C1 segment of cervical spinal cord (tissue), 14 donors: ENCODE data around the gene PLPP7.
"Not testable (repeated sequence)": the region's sequence is repeated elsewhere in the genome, so short reads cannot be mapped to it uniquely, and the experiment has no call there.

ENCODE experiments used
- DNase-seq, 14 donors: peaks; one replicate each; lab custom pipeline; 2025; lab: John Stamatoyannopoulos, UW

The PLPP7 gene

DNA sequence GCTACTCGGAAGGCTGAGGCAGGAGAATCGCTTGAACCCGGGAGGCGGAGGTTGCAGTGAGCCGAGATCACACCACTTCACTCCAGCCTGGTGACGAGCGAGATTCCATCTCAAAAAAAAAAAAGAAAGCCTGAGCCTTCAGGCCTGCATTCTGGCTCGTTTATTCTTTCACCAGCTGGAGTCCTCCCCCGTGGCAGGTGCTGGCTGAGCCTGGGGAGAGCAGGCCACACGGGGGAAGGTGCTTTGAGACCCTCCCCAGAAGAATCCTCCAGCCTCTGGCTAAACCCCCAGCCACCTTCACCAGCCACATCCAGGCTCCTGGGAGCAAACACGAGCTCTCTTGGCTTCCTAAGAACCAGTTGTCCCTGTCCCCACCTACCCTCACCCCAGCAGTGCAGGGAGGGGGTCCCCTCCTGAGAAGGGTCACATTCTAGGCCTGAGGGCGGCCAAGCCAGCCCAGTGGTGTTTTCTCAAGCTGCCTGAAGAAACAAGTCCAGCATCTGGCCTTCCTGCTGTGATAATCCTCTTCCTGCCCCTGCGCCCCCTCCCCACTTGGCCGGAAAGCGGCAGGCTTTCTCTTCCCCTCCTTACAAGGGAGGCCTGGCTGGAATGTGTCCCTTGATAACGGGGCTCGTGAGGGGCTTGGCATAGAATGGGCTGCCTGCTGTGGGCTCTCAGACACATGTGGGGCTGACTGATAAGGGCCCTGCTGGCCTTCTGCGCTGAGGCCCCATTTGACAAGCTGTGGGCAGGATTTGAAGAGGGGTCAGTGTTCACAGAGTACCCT is 41.5 kb downstream of the PLPP7 start:
- DNase-seq: no peak

DNA sequence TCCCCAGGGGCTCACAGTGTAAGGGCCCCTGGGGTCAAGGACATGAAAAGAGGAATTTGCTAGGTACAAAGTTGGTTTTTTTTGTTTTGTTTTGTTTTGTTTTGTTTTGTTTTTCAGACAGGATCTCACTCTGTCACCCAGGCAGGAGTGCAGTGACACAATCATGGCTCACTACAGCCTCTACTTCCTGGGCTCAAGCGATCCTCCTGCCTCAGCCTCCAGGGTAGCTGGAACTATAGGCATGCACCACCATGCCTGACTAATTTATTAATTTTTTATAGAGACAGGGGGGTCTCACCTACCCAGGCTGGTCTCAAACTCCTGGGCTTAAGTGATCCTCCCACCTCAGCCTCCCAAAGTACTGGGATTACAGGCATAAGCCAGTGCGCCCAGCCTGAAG is 42.5 kb downstream of the PLPP7 start:
- not testable (repeated sequence) for DNase-seq

DNA sequence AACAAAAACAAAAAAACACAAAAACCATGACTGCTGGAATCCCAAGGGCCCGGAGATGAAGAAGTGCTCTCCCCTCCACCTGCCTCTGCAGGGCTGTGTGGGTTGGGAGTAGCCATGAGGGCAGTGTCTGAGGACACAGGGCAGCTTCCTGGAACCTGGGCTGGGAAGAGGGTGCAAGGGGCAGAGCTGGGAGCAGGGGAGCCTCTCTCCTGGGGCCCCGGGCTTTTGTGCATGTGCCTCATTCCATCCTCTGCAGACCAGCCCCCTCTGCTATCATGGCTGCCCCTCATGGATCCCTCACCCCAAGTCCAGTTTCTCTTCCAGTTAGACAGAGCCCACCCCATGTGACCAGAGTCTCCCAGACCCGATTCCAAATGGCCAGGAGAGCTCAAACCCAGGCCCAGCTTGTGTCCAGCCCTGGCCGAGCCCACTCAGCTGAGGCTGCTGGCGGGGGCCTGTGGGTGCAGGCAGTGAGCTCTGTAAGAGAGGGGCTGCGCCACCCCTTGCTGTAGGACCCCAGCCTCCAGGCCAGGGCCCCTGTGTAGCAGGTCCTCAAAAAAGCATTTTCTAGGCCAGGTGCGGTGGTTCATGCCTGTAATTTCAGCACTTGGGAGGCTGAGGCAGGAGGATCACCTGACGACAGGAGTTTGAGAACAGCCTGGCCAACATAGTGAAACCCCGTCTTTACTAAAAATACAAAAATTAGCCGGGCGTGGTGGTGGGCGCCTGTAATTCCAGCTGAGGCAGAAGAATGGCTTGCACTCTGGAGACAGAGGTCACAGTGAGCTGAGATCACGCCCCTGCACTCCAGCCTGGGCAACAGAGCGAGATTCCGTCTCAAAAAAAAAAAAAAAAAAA is 44.5 kb downstream of the PLPP7 start:
- DNase-seq: no peak

DNA sequence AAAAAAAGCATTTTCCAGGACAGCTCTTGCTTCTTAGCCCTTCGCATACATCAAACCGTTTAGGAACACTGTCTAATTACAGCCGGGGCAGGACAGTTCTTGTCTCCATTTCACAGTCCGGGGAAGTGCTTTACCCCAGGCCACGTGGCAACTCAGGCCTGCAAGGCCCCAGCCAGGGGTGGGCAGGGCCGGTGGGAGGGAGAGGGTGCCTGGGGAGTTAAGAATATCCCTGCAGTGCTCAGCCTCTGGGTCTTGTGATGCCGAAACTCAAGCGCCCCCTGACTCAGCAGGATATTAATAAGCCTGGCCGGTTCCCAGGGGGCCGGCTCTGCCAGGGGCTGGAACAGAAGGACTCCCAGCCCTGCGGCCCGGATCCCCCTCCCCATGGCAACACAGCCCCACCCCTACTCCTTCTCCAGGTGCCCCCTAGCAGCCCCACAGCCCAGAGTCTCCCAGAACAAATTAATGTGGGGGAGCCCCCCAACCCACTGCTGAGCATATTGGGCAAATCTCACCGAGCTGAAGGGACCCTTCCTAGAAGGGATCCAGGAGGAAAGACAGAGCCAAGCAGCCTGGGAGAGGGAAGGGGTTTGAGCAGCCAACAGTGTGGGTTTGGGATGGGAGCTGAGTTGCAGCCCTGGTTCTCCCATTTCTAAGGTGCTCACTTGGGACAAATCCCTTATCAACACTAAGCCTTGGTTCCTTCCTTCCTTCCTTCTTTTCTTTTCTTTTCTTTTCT is 45.3 kb downstream of the PLPP7 start:
- peak in 2 of 14 donors; percentile 10 to 21 for DNase-seq

DNA sequence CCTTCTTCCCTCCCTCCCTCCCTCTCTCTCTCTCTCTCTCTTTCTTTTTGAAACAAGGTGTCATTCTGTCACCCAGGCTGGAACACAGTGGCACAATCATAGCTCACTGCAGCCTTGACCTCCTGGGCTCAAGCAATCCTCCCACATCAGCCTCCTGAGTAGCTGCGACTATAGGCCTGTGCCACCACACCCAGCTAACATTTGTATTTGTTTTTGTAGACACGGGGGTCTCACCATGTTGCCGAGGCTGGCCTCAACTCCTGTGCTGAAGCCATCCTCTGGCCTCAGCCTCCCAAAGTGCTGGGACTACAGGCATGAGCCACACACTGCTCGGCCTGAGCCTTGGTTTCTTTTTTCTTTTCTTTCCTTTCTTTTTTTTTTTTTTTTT is 45.8 kb downstream of the PLPP7 start:
- DNase-seq: no peak

DNA sequence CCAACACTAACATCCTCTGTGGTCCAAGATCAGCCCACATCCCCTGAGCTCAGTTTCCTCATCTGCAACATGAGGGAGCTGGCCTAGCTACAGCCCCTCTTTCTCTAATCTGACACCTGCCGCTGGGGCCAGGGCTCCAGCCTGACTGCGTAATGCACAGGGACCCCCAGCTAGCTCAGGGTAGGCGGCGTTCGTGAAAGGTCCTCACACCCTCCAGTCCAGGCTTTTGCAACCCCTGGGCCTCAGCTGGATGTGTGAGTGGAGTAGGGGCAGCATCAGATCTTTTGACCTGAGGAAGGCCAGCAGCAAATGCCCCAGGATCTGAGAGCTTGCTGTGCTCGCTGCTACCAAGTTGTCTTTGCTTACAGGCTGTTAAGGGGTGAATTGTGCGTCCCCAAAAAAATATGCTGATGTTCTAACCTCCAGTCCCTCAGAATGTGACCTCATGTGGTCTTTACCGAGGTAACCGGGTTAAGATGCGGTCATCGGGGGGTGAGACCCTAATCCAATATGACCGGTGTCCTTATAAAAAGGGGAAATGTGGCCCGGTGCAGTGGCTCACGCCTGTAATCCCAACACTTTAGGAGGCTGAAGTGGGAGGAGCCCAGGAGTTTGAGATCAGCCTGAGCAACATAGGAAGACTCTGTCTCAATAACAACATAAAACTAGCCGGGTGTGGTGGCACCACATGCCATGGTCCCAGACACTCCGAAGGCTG is 47.8 kb downstream of the PLPP7 start:
- no peak for DNase-seq

DNA sequence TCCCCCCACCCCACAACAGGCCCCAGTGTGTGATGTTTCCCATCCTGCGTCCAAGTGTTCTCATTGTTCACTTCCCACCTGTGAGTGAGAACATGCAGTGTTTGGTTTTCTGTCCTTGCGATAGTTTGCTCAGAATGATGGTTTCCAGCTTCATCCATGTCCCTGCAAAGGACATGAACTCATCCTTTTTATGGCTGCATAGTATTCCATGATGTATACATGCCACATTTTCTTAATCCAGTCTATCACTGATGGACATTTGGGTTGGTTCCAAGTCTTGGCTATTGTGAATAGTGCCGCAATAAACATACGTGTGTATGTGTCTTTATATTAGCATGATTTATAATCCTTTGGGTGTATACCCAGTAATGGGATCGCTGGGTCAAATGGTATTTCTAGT is 49.7 kb downstream of the PLPP7 start:
- DNase-seq: not testable (repeated sequence)

DNA sequence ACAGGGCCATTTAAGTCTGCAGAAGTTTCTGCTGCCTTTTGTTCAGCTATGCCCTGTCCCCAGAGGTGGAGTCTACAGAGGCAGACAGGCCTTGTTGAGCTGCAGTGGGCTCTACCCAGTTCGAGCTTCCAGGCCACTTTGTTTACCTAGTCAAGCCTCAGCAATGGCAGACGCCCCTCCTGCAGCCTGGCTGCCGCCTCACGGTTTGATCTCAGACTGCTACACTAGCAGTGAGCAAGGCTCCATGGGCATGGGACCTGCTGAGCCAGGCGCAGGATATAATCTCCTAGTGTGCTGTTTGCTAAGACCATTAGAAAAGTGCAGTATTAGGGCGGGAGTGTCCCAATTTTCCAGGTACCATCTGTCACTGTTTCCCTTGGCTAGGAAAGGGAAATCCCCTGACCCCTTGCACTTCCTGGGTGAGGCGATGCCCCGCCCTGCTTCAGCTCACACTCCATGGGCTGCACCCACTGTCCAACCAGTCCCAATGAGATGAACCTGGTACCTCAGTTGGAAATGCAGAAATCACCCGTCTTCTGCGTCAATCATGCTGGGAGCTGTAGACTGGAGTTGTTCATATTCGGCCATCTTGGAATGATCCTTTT is 55.5 kb downstream of the PLPP7 start:
- not testable (repeated sequence) for DNase-seq

DNA sequence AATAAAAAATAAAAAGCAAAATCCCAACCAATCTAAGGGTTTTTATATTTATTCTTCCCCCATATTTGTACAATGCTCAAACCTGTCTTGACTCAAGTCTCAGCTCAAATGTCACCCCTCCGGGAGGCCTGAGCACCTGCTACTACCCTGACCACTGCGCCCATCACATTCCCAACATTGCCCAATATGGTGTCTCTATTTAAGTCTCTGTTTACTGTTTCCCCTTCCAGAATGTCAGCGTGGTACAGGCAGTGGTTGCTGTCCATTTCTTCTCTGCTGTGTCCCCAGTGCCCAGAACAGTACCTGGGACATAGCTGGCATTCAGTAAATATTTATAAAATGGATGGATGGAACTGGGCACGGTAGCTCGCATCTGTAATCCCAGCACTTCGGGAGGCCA is 57.0 kb downstream of the PLPP7 start:
- DNase-seq: no peak

DNA sequence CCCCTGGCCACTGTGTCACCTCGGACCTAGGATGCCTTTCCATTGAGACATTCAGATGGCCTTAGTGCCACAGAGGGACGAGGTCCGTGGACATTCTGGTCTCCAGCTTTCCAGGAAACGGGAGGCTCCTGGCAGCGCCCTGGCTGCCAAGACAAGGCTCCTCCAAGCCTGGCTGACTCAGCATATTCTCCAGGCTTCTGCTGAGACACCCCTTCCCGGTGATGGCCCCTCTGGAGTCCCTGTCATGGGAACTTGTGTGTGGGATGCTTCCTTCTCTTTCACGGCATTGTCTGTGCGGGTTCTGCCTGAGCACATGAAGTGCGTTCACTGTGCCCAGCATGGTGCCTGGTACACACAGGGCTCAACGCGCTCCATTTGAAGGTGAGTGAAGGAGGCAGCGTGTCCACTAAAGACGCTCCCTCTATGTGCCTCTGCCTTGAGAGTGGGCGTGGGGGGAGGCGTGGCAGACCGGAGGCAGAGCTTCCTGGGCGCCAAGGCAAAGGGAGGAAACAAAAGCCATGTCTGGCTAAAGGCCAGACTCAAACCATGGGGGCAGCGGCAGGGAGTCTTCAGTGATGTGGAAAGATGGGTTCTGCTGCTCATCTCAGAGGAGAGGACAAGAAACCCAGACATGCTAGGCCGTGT is 58.0 kb downstream of the PLPP7 start:
- no peak for DNase-seq

DNA sequence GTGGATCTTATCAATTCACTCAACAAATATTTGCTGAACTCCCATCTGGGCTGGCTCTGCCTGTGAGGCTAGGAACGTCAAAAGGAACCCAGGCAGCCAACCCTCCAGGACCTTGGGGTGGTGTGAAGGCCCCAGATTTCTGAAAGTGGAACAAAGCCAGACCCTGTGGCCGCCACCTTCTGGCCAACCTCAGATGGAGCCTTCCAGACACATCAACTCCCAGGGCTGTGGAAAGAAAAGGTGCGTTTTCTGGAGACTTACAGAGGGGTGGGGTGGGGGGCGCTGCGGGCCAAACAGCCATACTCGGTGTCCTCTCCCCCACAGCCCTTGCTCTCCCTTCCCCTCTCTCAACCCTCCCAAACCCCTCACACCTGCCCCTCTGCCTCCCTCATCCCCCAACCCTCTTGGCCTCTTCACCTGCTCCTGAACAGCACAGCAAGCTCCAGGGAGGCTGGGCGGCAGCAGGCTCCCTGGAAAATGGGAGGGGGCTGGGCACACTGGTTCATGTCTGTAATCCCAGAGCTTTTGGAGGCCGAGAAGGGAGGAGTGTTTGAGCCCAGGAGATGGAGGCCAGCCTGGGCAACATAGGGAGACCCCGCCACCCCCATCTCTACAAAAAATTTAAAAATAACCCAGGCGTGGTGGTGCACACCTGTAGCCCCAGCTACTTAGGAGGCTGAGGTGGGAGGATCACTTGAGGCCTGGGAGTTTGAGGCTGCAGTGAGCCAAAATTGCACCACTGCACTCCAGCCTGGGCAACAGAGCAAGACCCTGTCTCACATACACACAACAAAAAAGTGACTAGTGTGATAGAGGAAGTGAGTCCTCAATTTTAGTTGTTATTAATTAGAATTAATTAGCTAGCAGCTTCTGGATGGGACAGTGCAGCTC is 59.4 kb downstream of the PLPP7 start:
- no peak for DNase-seq

DNA sequence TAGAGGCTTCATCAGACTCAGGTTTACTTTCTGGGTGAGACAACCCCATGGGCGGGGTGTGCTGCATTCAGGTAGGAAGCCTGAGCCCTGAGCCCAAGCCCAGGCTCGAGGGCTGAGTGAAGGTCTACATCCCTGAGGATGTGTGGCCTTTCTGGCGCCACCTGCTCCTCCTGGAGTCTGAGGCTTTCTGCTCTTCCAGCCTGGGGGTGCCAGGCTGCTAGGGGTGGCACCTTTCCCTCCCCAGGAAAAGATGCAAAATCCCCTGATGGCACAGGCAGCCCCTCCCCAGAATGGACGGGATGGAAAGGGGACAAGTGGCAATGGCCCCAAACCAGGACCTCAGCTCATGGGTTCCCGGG is 60.0 kb downstream of the PLPP7 start:
- no peak for DNase-seq

DNA sequence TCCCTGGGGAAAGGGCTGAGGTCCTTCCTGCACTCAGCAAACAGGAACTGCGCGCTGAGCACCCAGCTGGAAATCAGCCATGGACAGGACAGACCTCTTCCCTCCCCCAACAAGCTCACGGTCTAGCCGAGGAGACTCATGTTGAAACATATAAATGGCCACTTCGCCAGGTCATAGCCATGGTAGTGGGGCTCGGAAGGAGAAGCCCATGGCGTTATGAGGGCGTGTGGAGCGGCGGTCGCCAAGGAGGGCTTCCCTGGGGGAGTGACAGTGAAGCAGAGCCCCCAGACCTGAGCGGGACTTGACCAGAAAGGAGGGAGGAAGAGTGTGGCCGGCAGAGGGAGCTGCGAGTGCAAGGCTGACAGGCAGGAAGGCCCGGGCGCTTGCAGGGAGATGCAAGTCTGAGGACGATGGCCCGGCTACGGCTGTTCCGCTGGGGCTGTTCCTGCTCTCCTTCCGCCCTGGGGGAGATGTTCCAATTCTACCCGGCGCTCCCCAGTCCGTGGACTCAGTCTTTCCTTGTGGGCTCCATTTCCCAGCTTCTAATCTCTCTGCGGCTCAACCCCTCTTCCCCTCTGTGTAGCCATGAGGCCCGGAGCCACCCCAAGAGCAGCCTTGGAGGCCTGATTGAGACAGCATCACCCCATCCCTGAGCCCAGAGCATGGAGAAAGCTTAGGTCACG is 60.5 kb downstream of the PLPP7 start:
- DNase-seq: peak in 13 of 14 donors; percentile 53 to 84 (median 71)

DNA sequence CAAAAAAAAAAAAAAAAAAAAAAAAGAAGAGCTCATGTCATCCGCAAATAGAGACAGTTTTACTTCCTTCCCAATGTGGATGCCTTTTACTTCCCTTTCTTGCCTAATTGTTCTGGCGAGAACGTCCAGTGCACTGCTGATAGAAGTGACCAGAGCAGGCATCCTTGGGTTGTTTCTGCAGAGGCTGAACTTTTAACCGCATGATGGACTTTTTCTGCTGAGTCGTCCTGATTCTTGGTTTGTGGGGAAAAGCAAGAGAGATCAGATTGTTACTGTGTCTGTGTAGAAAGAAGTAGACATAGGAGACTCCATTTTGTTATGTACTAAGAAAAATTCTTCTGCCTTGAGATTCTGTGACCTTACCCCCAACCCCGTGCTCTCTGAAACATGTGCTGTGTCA is 67.0 kb downstream of the PLPP7 start:
- DNase-seq: peak in 3 of 14 donors; percentile 8 to 40 (median 27)

DNA sequence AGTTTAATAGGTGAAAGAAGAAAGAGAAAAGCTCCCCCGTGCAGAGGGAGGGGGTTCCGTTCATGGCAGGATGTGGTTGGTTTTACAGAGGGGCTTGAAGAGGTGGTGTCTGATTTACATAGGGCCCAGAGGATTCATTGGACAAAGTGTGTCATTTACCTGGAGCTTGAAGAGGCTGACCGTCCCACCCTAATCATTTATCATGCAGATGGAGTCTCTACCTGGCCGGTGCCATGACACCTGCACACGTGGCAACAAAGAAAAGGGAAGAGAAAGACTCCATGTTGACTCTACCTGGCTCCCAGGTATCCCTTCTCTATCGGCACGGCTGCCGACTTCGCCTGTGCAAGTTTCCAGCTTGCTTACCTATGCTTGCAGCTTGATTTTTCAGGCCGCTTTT is 69.0 kb downstream of the PLPP7 start:
- no peak for DNase-seq
